CD4-positive, alpha-beta T cell treated with Interleukin-6 at 100 ng/mL for 8 hours (primary cell): Measurements from ENCODE around the gene RBM20.
A peak's percentile ranks its signal among the peaks of the same experiment; 100 is the strongest.

Source experiments
- DNase-seq: peaks from one replicate; pipeline ENCODE4 v3.0.0-alpha.2; 2020; ENCODE audit warnings: mixed read lengths, low spot score

The RBM20 gene

GRCh38 chr10:110871298-110872084 is 227.4 kb downstream of the RBM20 start, which contains the start of gene PDCD4:
Gene PDCD4, plus strand, starts transcription at chr10:110871928. Its CDS starts 4,100 bp downstream, at chr10:110876028.
- peak; percentile 92 for DNase-seq

- DNase-seq, result peak; percentile 79
These were observed 228.2 kb downstream of the RBM20 start for GRCh38 chr10:110872145-110872983.

- DNase-seq, result no peak
These were observed 229.1 kb downstream of the RBM20 start for GRCh38 chr10:110872984-110873923.

- no peak for DNase-seq
These were observed 229.8 kb downstream of the RBM20 start for GRCh38 chr10:110873951-110874350.

GRCh38 chr10:110876000-110876399 is 231.9 kb downstream of the RBM20 start:
- DNase-seq, result no peak

GRCh38 chr10:110876788-110877187 is 232.7 kb downstream of the RBM20 start:
- DNase-seq, result no peak

- DNase-seq, result no peak
These were observed 235.9 kb downstream of the RBM20 start for GRCh38 chr10:110880012-110880411.

GRCh38 chr10:110881247-110881646 is 237.1 kb downstream of the RBM20 start:
- DNase-seq, result no peak

GRCh38 chr10:110881905-110882304 is 237.8 kb downstream of the RBM20 start:
- no peak for DNase-seq

GRCh38 chr10:110883924-110884323 is 239.8 kb downstream of the RBM20 start:
- DNase-seq, result no peak

GRCh38 chr10:110885932-110886674 is 242.0 kb downstream of the RBM20 start:
- no peak for DNase-seq

- DNase-seq, result no peak
These were observed 243.4 kb downstream of the RBM20 start for GRCh38 chr10:110887560-110887959.
